ENCODE measurements around the gene SPATA31E1. TPM values are rescaled to one million over a fixed set of nuclear protein-coding genes. Genes with fewer than 3 reads are reported as not detected.
"Not testable (repeated sequence)": the region's sequence is repeated elsewhere in the genome, so short reads cannot be mapped to it uniquely, and the experiment has no call there.

The SPATA31E1 gene
- total RNA-seq, 1 experiment from 2014 or later = not detected

GRCh38 chr9:87919013-87919412, 36.3 kb downstream of the SPATA31E1 start:
- DNase-seq (ENCODE audit: low read depth) = not testable (repeated sequence)

- not testable (repeated sequence) for DNase-seq (ENCODE audit: low read depth)
These were observed 38.9 kb downstream of the SPATA31E1 start for GRCh38 chr9:87921561-87921960.

DNA sequence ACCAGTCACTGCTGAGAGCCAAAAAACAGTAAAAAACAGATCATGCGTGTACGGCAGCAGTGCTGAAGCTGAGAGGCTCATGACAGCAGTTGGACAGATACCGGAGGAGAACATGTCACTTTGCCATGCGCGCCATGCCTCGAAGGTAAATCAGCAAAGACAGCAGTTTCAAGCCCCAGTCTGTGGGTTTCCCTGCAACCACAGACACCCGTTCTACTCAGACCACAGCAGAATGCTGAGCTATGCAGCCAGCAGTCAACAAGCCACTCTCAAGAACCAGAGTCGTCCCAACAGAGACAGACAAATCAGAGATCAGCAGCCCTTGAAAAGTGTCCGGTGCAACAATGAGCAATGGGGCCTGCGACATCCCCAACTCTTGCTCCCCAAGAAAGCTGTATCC, 40.3 kb downstream of the SPATA31E1 start:
- not testable (repeated sequence) for DNase-seq (ENCODE audit: low read depth)

DNA sequence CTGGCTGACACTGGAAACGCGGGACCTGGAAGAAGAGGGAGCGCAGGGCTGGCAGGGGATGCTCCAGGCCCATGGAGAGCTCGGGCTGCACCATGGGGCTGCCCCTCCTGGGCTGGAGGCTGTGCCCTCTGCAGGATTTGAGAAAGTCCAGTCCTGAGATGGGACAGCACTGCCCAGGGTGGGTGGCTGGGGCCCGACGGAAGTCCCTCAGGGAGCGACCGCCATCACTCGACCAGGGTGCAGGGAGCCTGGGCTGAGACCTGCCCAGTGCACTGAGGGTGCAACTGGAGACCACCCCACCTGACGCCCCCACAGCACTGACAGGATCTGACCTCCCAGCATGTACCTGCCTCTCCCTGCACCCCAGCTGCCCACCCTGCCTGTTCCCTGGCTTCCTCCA, 42.2 kb downstream of the SPATA31E1 start:
- DNase-seq (ENCODE audit: low read depth) = not testable (repeated sequence)

DNA sequence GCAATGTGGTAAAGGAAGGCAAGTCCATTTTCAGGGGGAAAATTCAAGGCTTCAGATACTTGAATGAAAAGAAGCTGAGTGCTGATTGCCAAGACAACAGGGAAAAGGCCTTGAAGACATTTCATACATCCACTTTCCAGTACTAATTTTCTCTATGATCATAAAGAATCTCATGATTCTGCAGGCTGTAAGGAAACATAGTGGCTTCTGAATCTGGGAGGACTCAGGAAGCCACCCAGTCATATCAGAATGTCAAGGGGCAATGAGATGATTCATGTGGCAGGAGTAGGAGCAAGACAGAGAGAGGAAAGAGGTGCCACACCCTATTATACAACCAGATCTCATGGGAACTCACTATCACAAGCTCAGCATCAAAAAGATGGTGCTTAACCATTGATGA, 46.5 kb downstream of the SPATA31E1 start:
- not testable (repeated sequence) for DNase-seq (ENCODE audit: low read depth)

GRCh38 chr9:87934444-87934843, 51.8 kb downstream of the SPATA31E1 start:
- not testable (repeated sequence) for DNase-seq (ENCODE audit: low read depth)

DNA sequence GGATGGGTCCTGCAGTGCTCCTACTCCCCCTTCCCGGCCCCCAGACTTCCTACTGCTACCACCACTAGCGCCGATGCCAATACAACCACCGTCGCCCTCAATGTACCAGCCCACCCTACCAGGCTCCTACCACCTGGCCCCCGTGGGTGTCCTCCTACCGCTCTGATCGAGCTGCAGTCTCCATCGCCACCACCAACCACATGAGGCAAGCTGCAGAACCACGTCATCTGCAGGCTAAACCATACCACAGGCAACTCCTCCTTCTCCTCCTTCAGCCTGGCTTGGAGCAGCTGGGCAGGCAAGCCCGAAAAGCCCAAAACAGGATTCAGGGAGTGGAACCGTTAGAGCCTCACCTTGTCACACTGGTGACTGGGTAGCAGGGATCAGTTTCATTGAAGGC, 54.7 kb downstream of the SPATA31E1 start:
- not testable (repeated sequence) for DNase-seq (ENCODE audit: low read depth)

DNA sequence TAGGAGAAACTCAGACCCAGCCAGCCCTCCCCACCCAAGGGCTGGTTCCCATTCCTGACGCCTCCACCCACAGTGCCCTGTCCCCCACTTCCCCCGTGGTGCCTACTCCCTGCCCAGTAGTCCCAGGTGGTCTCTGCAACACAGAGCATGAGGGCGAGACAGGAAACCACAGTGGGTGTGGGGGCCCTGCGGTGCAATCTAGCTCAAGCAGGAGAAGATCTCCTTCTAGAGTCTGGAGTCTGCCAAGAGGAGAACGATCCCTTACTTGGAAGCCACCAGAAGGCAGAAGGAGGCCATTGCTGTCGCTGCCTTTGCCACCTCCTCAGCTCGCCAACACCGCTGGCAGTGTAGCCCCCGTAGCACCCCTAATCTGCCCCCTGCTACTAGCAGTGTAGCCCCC, 55.2 kb downstream of the SPATA31E1 start:
- DNase-seq (ENCODE audit: low read depth) = not testable (repeated sequence)

GRCh38 chr9:87938336-87938735, 55.7 kb downstream of the SPATA31E1 start:
- DNase-seq (ENCODE audit: low read depth) = not testable (repeated sequence)

Other genes starting within 250 kb of the SPATA31E1 start
- gene CTSL, start 156.8 kb upstream of the SPATA31E1 start, total RNA-seq (2014; rRNA removed; shearing (Covaris generic)) = 121 and 134 TPM in 2 replicates
- gene SPATA31C1, start 35.1 kb downstream of the SPATA31E1 start, total RNA-seq (2014; rRNA removed; shearing (Covaris generic)) = not detected in 2 replicates
- gene CDK20, start 91.7 kb downstream of the SPATA31E1 start, total RNA-seq (2014; rRNA removed; shearing (Covaris generic)) = 0.05 TPM in 1 of 2 replicates, not detected in the other

Data from HT1080 (cell line).